DOHH2 (cell line): ENCODE results near the gene SH2B2.

Experiments used
- H3F3A ChIP-seq: fragments of 200-600 bp; sonication (generic), shearing (Covaris generic); 2 replicates; pipeline ENCODE4 v1.6.0; 2016; ENCODE audit warnings: antibody characterized with exemption, mild to moderate bottlenecking; ENCODE audit not compliant: control insufficient read depth, insufficient read depth
- H3K27ac ChIP-seq: fragments of 200-600 bp; sonication (generic); 2 replicates; pipeline ENCODE4 v1.5.1; 2014; ENCODE audit warnings: low read depth, mild to moderate bottlenecking, low read length, moderate library complexity
- H3K27me3 ChIP-seq: fragments of 200-600 bp; sonication (generic); 2 replicates; pipeline ENCODE4 v1.6.1; 2014; ENCODE audit warnings: mild to moderate bottlenecking, low read length, mixed read lengths; ENCODE audit not compliant: control insufficient read depth
- H3K36me3 ChIP-seq: fragments of 200-600 bp; sonication (generic); 2 replicates; pipeline ENCODE4 v1.6.1; 2014; ENCODE audit warnings: mild to moderate bottlenecking, low read length, moderate library complexity, mixed read lengths; ENCODE audit not compliant: control insufficient read depth
- H3K4me1 ChIP-seq: fragments of 200-600 bp; sonication (generic); 2 replicates; pipeline ENCODE4 v1.6.1; 2014; ENCODE audit warnings: mild to moderate bottlenecking, low read length, mixed read lengths; ENCODE audit not compliant: control insufficient read depth
- H3K4me2 ChIP-seq: fragments of 200-600 bp; sonication (generic); 2 replicates; pipeline ENCODE4 v1.6.0; 2014; ENCODE audit warnings: mild to moderate bottlenecking, low read length, moderate library complexity
- H3K4me3 ChIP-seq: fragments of 200-600 bp; sonication (generic); 2 replicates; pipeline ENCODE4 v1.5.1; 2014; ENCODE audit warnings: mild to moderate bottlenecking, low read length, mixed read lengths
- H3K79me2 ChIP-seq: fragments of 200-600 bp; sonication (generic); 2 replicates; pipeline ENCODE4 v1.6.1; 2014; ENCODE audit warnings: mild to moderate bottlenecking, low read length, mixed read lengths; ENCODE audit not compliant: control insufficient read depth
- H3K9me2 ChIP-seq: fragments of 200-600 bp; sonication (generic); replicated peaks from 2 replicates; pipeline ENCODE4 v1.6.1; 2014; ENCODE audit warnings: mild to moderate bottlenecking, low read length, mixed read lengths; ENCODE audit not compliant: control insufficient read depth
- H3K9me3 ChIP-seq: fragments of 200-600 bp; sonication (generic); 2 replicates; pipeline ENCODE4 v1.6.1; 2014; ENCODE audit warnings: antibody characterized with exemption, low read length, mixed read lengths; ENCODE audit not compliant: control insufficient read depth, insufficient read depth
- H4K20me1 ChIP-seq: fragments of 200-600 bp; sonication (generic); 2 replicates; pipeline ENCODE4 v1.6.0; 2014; ENCODE audit warnings: low read depth, mild to moderate bottlenecking, antibody characterized with exemption, low read length, moderate library complexity; ENCODE audit not compliant: control insufficient read depth, insufficient read depth
- CTCF ChIP-seq: fragments of 200-600 bp; sonication (generic); IDR thresholded peaks from one replicate; pipeline ENCODE4 v1.5.1; 2014; ENCODE audit warnings: antibody characterized with exemption, mild to moderate bottlenecking, low read depth, low read length; ENCODE audit not compliant: poor library complexity, severe bottlenecking
- EZH2phosphoT487 ChIP-seq: fragments of 200-600 bp; sonication (generic); IDR thresholded peaks from 2 replicates; pipeline ENCODE4 v1.6.1; 2017; ENCODE audit warnings: borderline replicate concordance, mild to moderate bottlenecking, antibody characterized with exemption, low read length, moderate library complexity, mixed read lengths

SH2B2 gene

GRCh38 chr7:102260856-102261255 lies 25.8 kb upstream of the SH2B2 start:
- H3F3A ChIP-seq, result no peaks in the 10 kb centered on the region
- TF ChIP-seq CTCF (no peak), EZH2phosphoT487 (no peak)
- no peaks in the 10 kb centered on the region for H3K9me2 ChIP-seq
- H3K4me1 ChIP-seq, result no peaks in the 10 kb centered on the region
- no peaks in the 10 kb centered on the region for H3K79me2 ChIP-seq
- H3K9me3 ChIP-seq, result no peaks in the 10 kb centered on the region
- H3K4me3 ChIP-seq, result no peak overlapping the region
- H4K20me1 ChIP-seq, result no peaks in the 10 kb centered on the region
- no peak overlapping the region for H3K4me2 ChIP-seq
- no peaks in the 10 kb centered on the region for H3K36me3 ChIP-seq
- no peak overlapping the region for H3K27ac ChIP-seq
- no peaks in the 10 kb centered on the region for H3K27me3 ChIP-seq

GRCh38 chr7:102261451-102261850 lies 25.2 kb upstream of the SH2B2 start:
- H3F3A ChIP-seq, result no peaks in the 10 kb centered on the region

GRCh38 chr7:102262546-102262945 lies 24.1 kb upstream of the SH2B2 start:
- H3K36me3 ChIP-seq, result no peaks in the 10 kb centered on the region
- H3K9me2 ChIP-seq, result no peaks in the 10 kb centered on the region
- H3K79me2 ChIP-seq, result no peaks in the 10 kb centered on the region
- no peak overlapping the region for H3K27ac ChIP-seq
- no peaks in the 10 kb centered on the region for H4K20me1 ChIP-seq
- H3K4me1 ChIP-seq, result no peaks in the 10 kb centered on the region
- no peaks in the 10 kb centered on the region for H3F3A ChIP-seq
- no peaks in the 10 kb centered on the region for H3K9me3 ChIP-seq
- H3K27me3 ChIP-seq, result no peaks in the 10 kb centered on the region
- no peak overlapping the region for H3K4me3 ChIP-seq
- TF ChIP-seq CTCF (no peak), EZH2phosphoT487 (no peak)
- no peak overlapping the region for H3K4me2 ChIP-seq

More at GRCh38 chr7:102261451-102261850, 25.2 kb upstream of the SH2B2 start:
- H3K9me2 ChIP-seq, result no peaks in the 10 kb centered on the region
- no peaks in the 10 kb centered on the region for H3K9me3 ChIP-seq
- H3K79me2 ChIP-seq, result no peaks in the 10 kb centered on the region
- no peaks in the 10 kb centered on the region for H3K4me1 ChIP-seq
- H3K4me2 ChIP-seq, result no peak overlapping the region
- no peaks in the 10 kb centered on the region for H3K27me3 ChIP-seq
- H3K27ac ChIP-seq, result no peak overlapping the region
- no peaks in the 10 kb centered on the region for H4K20me1 ChIP-seq
- TF ChIP-seq CTCF (no peak), EZH2phosphoT487 (no peak)
- no peaks in the 10 kb centered on the region for H3K36me3 ChIP-seq
- no peak overlapping the region for H3K4me3 ChIP-seq
